Activated T-cell treated with anti-CD3 and anti-CD28 coated beads for 1 hour (primary cell): ENCODE data around the gene DNAJC4.

Source experiments
- DNase-seq: peaks from one replicate; pipeline ENCODE4 v3.0.0-alpha.2; 2020; ENCODE audit warnings: low read depth

The DNAJC4 gene

DNA sequence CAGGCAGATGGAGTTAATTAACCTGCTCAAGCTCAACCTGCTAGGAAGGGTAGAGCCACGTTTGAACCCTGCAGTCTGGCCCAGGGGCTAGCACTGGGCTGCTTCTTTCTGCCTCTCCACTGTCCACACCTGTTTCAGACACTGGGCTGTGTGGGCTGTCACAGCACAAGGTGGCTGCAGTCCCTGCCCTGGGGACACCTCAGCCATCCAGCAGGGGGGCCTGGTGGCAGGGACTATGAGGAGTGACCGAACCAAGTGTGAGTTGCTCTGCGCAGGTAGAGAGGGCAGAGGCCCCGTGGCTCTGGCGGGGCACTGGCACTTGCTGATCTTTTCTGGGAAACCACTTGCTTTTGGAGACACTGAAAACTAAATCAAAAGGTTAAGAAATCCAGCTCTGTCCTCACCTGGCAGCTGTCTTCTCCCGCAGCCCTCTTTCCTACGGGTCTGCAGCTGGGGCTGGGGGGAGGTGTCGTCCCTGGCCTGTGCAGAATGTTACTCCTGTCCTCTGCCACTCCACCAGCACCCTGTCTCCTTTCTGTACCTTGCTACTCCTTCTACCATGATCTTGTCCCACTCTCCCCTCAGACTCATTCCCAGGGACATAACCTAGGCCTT, 48.3 kb downstream of the DNAJC4 start:
- no peak for DNase-seq

GRCh38 chr11:64281957-64282770, 51.8 kb downstream of the DNAJC4 start:
- no peak for DNase-seq

DNA sequence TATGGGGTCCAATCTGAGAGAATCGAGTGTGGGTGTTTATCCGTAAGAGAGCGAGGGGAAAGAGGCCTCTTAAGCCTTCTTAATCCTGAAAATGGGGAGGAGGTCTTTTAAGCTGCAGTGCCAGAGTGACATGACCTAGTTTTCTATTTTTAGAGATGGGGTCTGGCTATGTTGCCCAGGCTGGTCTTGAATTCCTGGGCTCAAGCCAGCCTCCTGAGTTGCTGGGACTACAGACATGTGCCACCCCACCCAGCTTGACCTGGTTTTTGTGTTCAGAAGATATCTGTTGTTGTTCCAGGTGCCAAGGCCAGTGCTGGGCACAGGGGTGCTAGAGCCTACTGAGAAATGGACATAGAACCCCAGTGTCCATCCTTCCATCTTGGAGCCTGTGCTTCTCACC, 52.7 kb downstream of the DNAJC4 start:
- no peak for DNase-seq
